ENCODE results near the gene KCNQ5. TPM values are rescaled to one million over a fixed set of nuclear protein-coding genes. Genes with fewer than 3 reads are reported as not detected.
"Not testable (repeated sequence)": the region's sequence is repeated elsewhere in the genome, so short reads cannot be mapped to it uniquely, and the experiment has no call there.

The KCNQ5 gene
- total and polyA plus RNA-seq, 2 donors, result 1.8 to 3.0 TPM

DNA sequence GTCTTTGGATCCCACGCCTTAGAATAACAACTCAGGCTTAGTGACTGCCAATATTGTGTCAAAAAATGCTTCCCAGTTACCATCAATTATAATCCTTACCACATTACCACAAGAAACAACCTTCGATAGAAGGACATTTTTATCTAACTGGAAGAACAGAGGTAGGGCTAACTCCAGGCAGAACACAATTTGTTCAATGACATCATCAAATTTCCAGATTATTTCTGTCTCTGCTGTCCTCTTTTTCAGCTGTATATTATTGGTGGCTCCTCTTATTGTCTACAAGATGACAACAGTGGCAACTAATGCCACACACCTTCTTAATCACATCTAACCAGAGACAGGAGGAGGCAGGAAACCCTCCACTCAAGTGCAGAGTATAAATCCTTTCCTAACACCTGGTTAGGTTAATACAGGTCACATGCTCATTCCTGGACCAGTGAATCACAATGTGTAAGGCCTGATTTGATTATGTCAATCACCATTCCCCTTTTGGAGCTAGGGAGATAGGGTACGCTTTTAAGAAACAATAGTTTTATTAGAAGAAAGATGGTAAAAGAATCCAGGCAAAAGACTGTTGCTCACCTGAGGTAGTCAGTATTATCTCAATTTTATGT lies 585.5 kb downstream of the KCNQ5 start:
- Histone ChIP-seq H3K4me3 (ENCODE audit: low read depth, low read length) (no peak overlapping the region), H3K4me1 (ENCODE audit: insufficient read depth) (no peaks in the 10 kb centered on the region), H3K36me3 (ENCODE audit: insufficient read depth) (no peaks in the 10 kb centered on the region), H3K27ac (ENCODE audit: low read depth) (no peak overlapping the region)
- no peak for DNase-seq (ENCODE audit: extremely low spot score)
- WGBS, result 90% methylated on average over 3 of the region's 3 CpGs

DNA sequence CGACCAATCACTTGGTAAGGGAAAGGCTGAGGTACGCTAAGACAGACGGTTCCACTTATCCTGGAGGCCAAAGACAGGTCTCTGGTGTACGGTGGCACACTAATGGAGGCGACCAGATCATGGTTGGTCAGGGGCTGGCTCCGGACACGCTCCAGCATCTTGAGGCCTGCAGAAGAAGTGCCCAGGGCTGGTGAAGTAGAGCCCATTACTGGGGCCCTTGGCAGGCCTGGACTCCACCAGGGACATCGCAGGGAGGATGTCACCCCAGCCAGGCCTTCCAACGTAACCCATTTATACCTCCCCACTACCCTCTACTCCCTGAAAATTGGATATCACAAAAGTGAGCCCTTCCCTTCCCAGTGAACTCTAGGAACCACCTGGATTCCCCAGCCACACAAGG lies 587.3 kb downstream of the KCNQ5 start:
- no peak for DNase-seq (ENCODE audit: extremely low spot score)

GRCh38 chr6:73216859-73217258 lies 595.0 kb downstream of the KCNQ5 start:
- DNase-seq (ENCODE audit: extremely low spot score), result no peak
- H3K36me3 ChIP-seq (ENCODE audit: insufficient read depth), result peaks cover 2% of the 10 kb centered on the region
- H3K4me1 ChIP-seq (ENCODE audit: insufficient read depth), result no peaks in the 10 kb centered on the region
- H3K4me3 ChIP-seq (ENCODE audit: low read depth, low read length), result no peak overlapping the region
- H3K27ac ChIP-seq (ENCODE audit: low read depth), result no peak overlapping the region
- 91% methylated on average over 2 of the region's 2 CpGs for WGBS

More for the DNA sequence above, 587.3 kb downstream of the KCNQ5 start:
- H3K4me3 ChIP-seq (ENCODE audit: low read depth, low read length), result no peak overlapping the region
- no peaks in the 10 kb centered on the region for H3K36me3 ChIP-seq (ENCODE audit: insufficient read depth)
- no peak overlapping the region for H3K27ac ChIP-seq (ENCODE audit: low read depth)
- H3K4me1 ChIP-seq (ENCODE audit: insufficient read depth), result no peaks in the 10 kb centered on the region
- WGBS, result 80% methylated on average over 9 of the region's 9 CpGs

GRCh38 chr6:73225396-73225795 lies 603.5 kb downstream of the KCNQ5 start, which contains the start of gene KHDC1L:
Gene KHDC1L (minus strand): TSS chr6:73225496. CDS start chr6:73225408, 88 bp downstream.
- 82% methylated on average over 4 of the region's 4 CpGs for WGBS
- no peak within 1 kb of the TSS for H3K4me3 ChIP-seq (ENCODE audit: low read depth, low read length)
- H3K36me3 ChIP-seq (ENCODE audit: insufficient read depth), result no peaks in the 10 kb centered on the region
- no peak within 1 kb of the TSS for H3K27ac ChIP-seq (ENCODE audit: low read depth)
- no peak for DNase-seq (ENCODE audit: extremely low spot score)
- no peaks in the 10 kb centered on the region for H3K4me1 ChIP-seq (ENCODE audit: insufficient read depth)

GRCh38 chr6:73227606-73228255 lies 605.9 kb downstream of the KCNQ5 start:
- DNase-seq (ENCODE audit: extremely low spot score), result no peak
- Histone ChIP-seq H3K4me1 (ENCODE audit: insufficient read depth) (no peaks in the 10 kb centered on the region), H3K27ac (ENCODE audit: low read depth) (no peak overlapping the region), H3K36me3 (ENCODE audit: insufficient read depth) (no peaks in the 10 kb centered on the region), H3K4me3 (ENCODE audit: low read depth, low read length) (no peak overlapping the region)
- 92% methylated on average over 3 of the region's 3 CpGs for WGBS

- Histone ChIP-seq H3K36me3 (ENCODE audit: insufficient read depth) (no peaks in the 10 kb centered on the region), H3K4me1 (ENCODE audit: insufficient read depth) (no peaks in the 10 kb centered on the region), H3K4me3 (ENCODE audit: low read depth, low read length) (no peak overlapping the region), H3K27ac (ENCODE audit: low read depth) (no peak overlapping the region)
- no peak for DNase-seq (ENCODE audit: extremely low spot score)
- WGBS, result 79% methylated on average over 1 of the region's 1 CpG
Observed at GRCh38 chr6:73231986-73232391, 610.1 kb downstream of the KCNQ5 start.

DNA sequence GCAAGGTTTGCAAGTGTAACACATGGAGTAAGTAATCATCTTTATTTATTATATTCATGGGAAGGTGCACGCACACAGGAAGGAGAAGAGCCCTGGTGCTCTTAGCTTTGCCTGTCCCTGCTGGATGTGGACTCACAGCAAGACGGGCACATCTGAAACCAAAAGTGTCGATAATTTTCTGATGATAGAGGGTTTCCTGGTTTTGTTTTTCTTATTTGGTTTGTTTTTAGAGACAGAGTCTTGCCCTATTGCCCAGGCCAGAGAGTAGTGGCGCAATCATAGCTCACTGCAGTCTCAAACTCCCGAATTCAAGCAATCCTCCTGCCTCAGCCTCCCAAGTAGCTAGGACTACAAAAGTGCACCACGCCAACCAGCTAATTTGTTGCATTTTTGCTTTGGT lies 611.2 kb downstream of the KCNQ5 start:
- Histone ChIP-seq H3K27ac (ENCODE audit: low read depth) (no peak overlapping the region), H3K4me1 (ENCODE audit: insufficient read depth) (no peaks in the 10 kb centered on the region), H3K4me3 (ENCODE audit: low read depth, low read length) (no peak overlapping the region), H3K36me3 (ENCODE audit: insufficient read depth) (no peaks in the 10 kb centered on the region)
- 94% methylated on average over 6 of the region's 6 CpGs for WGBS
- DNase-seq (ENCODE audit: extremely low spot score), result no peak

GRCh38 chr6:73233971-73234370 lies 612.1 kb downstream of the KCNQ5 start:
- DNase-seq (ENCODE audit: extremely low spot score); H3K4me3 ChIP-seq (ENCODE audit: low read depth, low read length); H3K4me1 ChIP-seq (ENCODE audit: insufficient read depth); H3K27ac ChIP-seq (ENCODE audit: low read depth); H3K36me3 ChIP-seq (ENCODE audit: insufficient read depth): not testable (repeated sequence)
- 26% methylated on average over 3 of the region's 3 CpGs for WGBS

DNA sequence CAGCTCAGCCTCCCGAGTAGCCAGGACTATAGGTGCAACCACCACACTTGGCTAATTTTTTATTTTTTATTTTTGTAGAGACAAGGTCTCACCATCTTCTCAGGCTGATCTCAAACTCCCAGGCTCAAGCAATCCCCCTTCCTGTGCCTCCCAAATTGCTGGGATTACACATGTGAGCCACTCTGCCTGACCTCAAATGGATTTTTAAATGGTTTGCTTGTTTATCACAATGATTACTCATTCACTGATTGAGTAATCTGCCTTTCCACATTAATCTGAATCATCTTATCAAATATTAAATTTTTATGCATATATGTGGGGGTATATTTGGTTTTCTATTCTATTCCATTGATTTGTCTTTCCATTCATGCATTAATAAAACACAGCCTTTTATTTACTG lies 612.9 kb downstream of the KCNQ5 start:
- no peak for DNase-seq (ENCODE audit: extremely low spot score)
- H3K36me3 ChIP-seq (ENCODE audit: insufficient read depth), result no peaks in the 10 kb centered on the region
- H3K4me1 ChIP-seq (ENCODE audit: insufficient read depth), result no peaks in the 10 kb centered on the region
- H3K27ac ChIP-seq (ENCODE audit: low read depth), result no peak overlapping the region
- H3K4me3 ChIP-seq (ENCODE audit: low read depth, low read length), result no peak overlapping the region
- WGBS, result 89% methylated on average over 1 of the region's 1 CpG

DNA sequence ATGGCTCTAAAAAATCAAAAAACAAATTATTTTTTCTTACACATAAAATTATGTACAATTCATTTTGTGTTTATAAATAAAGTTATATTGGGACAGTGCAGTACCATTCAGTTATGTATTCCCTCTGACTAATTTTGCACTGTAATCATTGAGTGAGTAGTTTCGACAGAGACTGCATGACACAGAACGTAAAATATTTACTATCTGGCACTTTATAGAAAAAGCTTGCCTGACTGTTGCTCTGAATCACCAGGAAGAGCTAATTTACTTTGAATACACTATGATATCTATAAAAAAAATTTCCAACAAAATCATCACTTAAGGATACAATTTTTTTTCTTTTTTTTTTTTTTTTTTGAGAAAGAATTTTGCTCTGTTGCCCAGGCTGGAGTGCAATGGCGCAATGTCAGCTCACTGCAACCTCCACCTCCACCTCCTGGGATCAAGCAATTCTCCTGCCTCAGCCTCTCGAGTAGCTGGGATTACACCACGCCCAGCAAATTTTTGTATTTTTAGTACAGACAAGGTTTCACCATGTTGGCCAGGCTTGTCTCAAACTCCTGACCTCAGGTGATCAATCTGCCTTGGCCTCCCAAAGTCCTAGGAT lies 614.4 kb downstream of the KCNQ5 start:
- H3K27ac ChIP-seq (ENCODE audit: low read depth), result no peak overlapping the region
- H3K36me3 ChIP-seq (ENCODE audit: insufficient read depth), result no peaks in the 10 kb centered on the region
- DNase-seq (ENCODE audit: extremely low spot score), result no peak
- H3K4me1 ChIP-seq (ENCODE audit: insufficient read depth), result no peaks in the 10 kb centered on the region
- WGBS, result 79% methylated on average over 5 of the region's 5 CpGs
- no peak overlapping the region for H3K4me3 ChIP-seq (ENCODE audit: low read depth, low read length)

GRCh38 chr6:73240730-73241129 lies 618.9 kb downstream of the KCNQ5 start:
- WGBS, result 60% methylated on average over 4 of the region's 4 CpGs
- no peak overlapping the region for H3K27ac ChIP-seq (ENCODE audit: low read depth)
- H3K4me1 ChIP-seq (ENCODE audit: insufficient read depth), result no peaks in the 10 kb centered on the region
- DNase-seq (ENCODE audit: extremely low spot score), result no peak
- no peak overlapping the region for H3K4me3 ChIP-seq (ENCODE audit: low read depth, low read length)
- no peaks in the 10 kb centered on the region for H3K36me3 ChIP-seq (ENCODE audit: insufficient read depth)

GRCh38 chr6:73242001-73242400 lies 620.1 kb downstream of the KCNQ5 start:
- no peaks in the 10 kb centered on the region for H3K36me3 ChIP-seq (ENCODE audit: insufficient read depth)
- H3K4me3 ChIP-seq (ENCODE audit: low read depth, low read length), result no peak overlapping the region
- DNase-seq (ENCODE audit: extremely low spot score), result no peak
- 87% methylated on average over 5 of the region's 5 CpGs for whole genome bisulfite sequencing
- H3K4me1 ChIP-seq (ENCODE audit: insufficient read depth), result no peaks in the 10 kb centered on the region
- no peak overlapping the region for H3K27ac ChIP-seq (ENCODE audit: low read depth)

Measured in urinary bladder (tissue), 4 donors.